ENCODE results near the gene RNPS1.

RNPS1 gene

GRCh38 chr16:2267913-2268666 lies at the start of gene RNPS1:
RNPS1 (minus strand) TSS chr16:2268126; CDS start chr16:2264643, 3,483 bp downstream.
- TF ChIP-seq, protein P1, sequence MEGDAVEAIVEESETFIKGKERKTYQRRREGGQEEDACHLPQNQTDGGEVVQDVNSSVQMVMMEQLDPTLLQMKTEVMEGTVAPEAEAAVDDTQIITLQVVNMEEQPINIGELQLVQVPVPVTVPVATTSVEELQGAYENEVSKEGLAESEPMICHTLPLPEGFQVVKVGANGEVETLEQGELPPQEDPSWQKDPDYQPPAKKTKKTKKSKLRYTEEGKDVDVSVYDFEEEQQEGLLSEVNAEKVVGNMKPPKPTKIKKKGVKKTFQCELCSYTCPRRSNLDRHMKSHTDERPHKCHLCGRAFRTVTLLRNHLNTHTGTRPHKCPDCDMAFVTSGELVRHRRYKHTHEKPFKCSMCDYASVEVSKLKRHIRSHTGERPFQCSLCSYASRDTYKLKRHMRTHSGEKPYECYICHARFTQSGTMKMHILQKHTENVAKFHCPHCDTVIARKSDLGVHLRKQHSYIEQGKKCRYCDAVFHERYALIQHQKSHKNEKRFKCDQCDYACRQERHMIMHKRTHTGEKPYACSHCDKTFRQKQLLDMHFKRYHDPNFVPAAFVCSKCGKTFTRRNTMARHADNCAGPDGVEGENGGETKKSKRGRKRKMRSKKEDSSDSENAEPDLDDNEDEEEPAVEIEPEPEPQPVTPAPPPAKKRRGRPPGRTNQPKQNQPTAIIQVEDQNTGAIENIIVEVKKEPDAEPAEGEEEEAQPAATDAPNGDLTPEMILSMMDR (IDR thresholded peaks at IDR 0.05; ENCODE audit: low read depth, low read length) = no peak
- TF ChIP-seq MYC (IDR thresholded peaks at IDR 0.05; ENCODE audit: low read depth, low read length) (peak; percentile 92), POLR2A (IDR thresholded peaks at IDR 0.05; ENCODE audit: extremely low read depth, insufficient read length) (peak; percentile 90), MAX (IDR thresholded peaks at IDR 0.05; ENCODE audit: low read depth, low read length) (peak; percentile 72)
- H3K4me3 ChIP-seq (ENCODE audit: low read depth, low read length) = peak within 1 kb of the TSS; percentile 83
- peak; percentile 96 for DNase-seq (ENCODE audit: low read depth)

GRCh38 chr16:2317231-2318020 lies 49.5 kb upstream of the RNPS1 start:
- H3K4me3 ChIP-seq (ENCODE audit: low read depth, low read length) = no peak overlapping the region
- TF ChIP-seq POLR2A (IDR thresholded peaks at IDR 0.05; ENCODE audit: extremely low read depth, insufficient read length) (no peak), MAX (IDR thresholded peaks at IDR 0.05; ENCODE audit: low read depth, low read length) (no peak), MYC (IDR thresholded peaks at IDR 0.05; ENCODE audit: low read depth, low read length) (no peak)
- TF ChIP-seq, protein P1 (IDR thresholded peaks at IDR 0.05; ENCODE audit: low read depth, low read length) = no peak

DNA sequence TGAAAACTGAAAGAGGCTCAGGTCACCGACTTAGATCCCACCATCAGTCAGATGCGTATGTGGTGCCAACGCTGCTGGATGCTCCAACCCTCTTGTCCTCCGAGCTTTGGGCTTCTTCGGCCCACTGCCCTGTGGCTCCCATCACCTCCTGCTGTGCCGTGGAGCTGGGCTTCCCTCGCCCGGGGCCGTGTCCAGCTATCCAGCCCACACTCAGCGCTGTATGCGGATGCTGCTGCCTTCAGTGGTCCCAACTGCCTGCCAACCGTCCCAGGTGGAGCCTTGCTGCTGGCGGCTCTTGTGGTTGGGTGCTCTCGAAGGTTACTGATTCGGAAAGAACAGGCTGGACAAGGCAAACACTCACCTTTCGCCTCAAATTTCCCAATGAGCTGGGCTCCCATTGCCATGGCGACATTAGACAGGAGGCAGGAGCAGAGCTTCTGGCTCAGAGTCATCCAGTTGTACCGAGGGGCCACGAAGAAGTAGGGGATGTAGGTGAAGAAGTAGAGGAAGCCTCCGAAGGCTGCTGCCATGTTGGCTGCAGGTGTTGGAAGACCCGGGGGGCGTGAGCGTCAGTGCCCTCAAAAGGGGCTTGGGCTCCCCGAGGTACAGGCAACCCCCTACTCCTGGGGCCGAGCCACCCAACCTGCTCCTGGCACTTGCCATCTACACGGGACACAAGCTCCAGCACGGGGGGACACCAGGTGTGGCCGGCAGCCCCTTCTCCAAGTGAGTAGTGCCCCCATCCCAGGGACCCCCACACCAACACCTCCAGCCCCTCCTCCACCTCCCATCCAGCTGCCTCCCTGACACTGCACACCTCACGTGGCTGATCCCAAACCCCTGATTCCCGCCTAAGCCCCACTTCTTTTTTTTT lies 40.4 kb upstream of the RNPS1 start:
- H3K4me3 ChIP-seq (ENCODE audit: low read depth, low read length) = no peak overlapping the region
- no peak for DNase-seq (ENCODE audit: low read depth)
- TF ChIP-seq MAX (IDR thresholded peaks at IDR 0.05; ENCODE audit: low read depth, low read length) (no peak), POLR2A (IDR thresholded peaks at IDR 0.05; ENCODE audit: extremely low read depth, insufficient read length) (no peak), MYC (IDR thresholded peaks at IDR 0.05; ENCODE audit: low read depth, low read length) (no peak)
- TF ChIP-seq, protein P1 (IDR thresholded peaks at IDR 0.05; ENCODE audit: low read depth, low read length) = no peak

More at GRCh38 chr16:2317231-2318020, 49.5 kb upstream of the RNPS1 start:
- DNase-seq (ENCODE audit: low read depth) = no peak

GRCh38 chr16:2299915-2300192 lies 31.9 kb upstream of the RNPS1 start:
- DNase-seq (ENCODE audit: low read depth) = no peak
- TF ChIP-seq POLR2A (IDR thresholded peaks at IDR 0.05; ENCODE audit: extremely low read depth, insufficient read length) (no peak), MAX (IDR thresholded peaks at IDR 0.05; ENCODE audit: low read depth, low read length) (no peak), MYC (IDR thresholded peaks at IDR 0.05; ENCODE audit: low read depth, low read length) (no peak)
- TF ChIP-seq, protein P1 (IDR thresholded peaks at IDR 0.05; ENCODE audit: low read depth, low read length) = no peak
- no peak overlapping the region for H3K4me3 ChIP-seq (ENCODE audit: low read depth, low read length)

DNA sequence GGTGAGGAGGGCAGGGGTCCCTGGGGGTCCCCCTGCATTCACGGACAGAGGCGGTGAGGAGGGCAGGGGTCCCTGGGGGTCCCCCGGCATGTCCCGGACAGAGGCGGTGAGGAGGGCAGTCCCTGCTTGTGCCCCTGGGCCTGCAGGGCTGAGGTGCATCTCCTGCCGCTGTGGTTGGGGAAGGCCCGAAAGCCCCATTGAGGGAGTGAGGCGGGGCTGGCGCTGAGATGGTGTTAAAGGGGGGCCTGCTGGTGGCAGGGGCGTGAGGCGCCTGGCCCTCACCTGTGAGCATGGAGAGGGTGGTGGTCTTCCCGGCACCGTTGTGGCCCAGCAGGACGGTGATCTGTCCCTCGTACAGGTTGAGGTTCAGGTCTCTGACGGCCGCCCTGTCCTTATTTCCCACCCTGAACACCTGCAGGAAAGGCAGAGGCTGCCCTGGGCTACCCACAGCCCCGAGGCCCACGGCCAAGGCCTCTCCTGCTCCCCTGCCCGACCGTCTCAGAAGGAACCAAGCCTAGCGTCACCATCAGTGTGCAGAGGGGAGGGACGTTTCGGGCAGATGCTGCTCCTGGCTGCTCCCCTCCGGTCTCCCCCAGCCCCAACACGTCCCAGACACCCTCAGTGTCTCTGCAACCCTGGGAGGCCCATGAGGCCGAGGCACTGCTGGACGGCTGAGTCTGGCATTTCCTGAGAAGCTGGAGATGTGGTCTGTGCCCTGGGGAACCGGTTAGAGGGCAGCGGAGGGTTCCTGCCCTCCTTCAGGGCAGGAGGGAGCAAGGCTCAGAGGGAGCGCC lies 31.4 kb upstream of the RNPS1 start:
- no peak for DNase-seq (ENCODE audit: low read depth)
- no peak for TF ChIP-seq MAX (IDR thresholded peaks at IDR 0.05; ENCODE audit: low read depth, low read length)
- TF ChIP-seq, protein P1 (IDR thresholded peaks at IDR 0.05; ENCODE audit: low read depth, low read length) = no peak
- TF ChIP-seq POLR2A (IDR thresholded peaks at IDR 0.05; ENCODE audit: extremely low read depth, insufficient read length) = no peak
- TF ChIP-seq MYC (IDR thresholded peaks at IDR 0.05; ENCODE audit: low read depth, low read length) = no peak
- H3K4me3 ChIP-seq (ENCODE audit: low read depth, low read length) = no peak overlapping the region

Data from NB4 (cell line).